HG03469 (cell line): ENCODE measurements around the gene PSMB5.

Experiments used
- ATAC-seq: cut with Tn5 transposase; IDR thresholded peaks from one replicate; pipeline ENCODE4 v1.9.1; 2021; ENCODE audit warnings: mild to moderate bottlenecking, moderate library complexity, moderate number of reproducible peaks; ENCODE audit not compliant: unreplicated experiment

Gene PSMB5

DNA sequence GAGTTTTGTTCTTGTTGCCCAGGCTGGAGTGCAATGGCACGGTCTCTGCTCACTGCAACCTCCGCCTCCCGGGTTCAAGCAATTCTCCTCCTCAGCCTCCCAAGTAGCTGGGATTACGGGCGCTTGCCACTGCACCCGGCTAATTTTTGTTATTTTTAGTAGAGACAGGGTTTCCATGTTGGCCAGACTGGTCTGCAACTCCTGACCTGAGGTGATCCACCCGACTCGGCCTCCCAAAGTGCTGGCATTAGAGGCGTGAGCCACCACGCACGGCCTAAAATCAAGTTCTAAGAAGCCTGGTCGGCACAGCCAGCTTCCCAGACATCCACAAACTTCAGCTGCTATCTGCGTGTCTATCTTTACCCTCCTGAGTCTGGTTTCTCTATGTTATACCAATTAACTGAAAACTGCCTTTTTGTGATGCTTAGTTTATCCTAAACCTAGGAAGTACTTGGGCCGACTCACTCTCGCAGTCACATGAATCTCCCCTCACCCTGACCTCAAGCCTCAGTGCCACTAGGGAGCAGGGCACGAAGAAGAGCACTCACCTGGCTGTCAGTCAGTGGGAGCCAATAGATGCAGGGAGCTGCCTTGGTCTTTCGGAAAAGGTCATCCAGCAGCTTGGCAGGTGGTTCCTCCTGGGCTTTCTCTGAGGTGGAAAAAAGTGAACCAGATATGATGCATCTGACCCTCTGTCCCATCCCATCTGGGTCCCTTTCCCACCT lies 26.0 kb upstream of the PSMB5 start:
- ATAC-seq, result no peak

DNA sequence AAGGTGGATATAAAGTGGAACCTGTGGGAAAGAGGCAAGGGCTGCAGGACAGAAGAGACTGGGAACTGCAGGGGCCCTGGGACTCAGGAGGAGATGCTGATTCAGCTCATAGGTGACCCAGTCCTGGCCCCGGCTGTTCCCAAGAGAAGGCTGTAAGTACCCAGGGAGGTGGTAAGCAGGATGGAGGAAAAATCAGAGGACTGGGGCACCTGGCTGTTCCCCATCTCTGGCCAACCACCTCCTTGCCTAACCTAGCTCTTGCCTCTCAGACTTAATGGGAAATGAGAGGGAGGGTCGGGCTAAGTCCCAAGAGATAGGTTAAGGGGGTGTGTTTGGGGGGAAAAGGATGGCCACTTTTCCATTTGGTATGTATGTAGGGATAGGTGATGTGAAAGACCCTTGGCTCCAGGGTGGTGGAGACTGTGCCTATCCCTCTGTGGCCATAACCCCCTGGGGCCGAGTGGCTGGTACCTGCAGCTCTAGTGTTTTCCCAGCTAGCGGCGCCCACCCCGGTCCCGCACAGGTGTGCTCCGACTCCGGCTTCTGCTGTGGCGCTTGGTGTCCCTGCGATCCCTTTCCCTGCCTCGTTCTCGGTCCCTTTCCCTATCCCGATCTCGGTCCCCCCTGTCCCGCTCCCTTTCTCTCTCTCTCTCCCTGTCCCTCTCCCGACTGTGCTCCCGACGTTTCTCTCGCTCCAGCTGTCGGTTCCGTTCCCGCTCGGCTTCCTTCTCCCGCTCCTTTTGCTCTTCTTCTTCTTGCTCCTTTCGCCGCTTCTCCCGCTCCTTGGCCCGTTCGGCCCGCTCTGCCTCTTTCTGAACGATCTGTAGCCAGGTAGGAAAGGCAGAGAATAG lies 24.2 kb upstream of the PSMB5 start:
- no peak for ATAC-seq

DNA sequence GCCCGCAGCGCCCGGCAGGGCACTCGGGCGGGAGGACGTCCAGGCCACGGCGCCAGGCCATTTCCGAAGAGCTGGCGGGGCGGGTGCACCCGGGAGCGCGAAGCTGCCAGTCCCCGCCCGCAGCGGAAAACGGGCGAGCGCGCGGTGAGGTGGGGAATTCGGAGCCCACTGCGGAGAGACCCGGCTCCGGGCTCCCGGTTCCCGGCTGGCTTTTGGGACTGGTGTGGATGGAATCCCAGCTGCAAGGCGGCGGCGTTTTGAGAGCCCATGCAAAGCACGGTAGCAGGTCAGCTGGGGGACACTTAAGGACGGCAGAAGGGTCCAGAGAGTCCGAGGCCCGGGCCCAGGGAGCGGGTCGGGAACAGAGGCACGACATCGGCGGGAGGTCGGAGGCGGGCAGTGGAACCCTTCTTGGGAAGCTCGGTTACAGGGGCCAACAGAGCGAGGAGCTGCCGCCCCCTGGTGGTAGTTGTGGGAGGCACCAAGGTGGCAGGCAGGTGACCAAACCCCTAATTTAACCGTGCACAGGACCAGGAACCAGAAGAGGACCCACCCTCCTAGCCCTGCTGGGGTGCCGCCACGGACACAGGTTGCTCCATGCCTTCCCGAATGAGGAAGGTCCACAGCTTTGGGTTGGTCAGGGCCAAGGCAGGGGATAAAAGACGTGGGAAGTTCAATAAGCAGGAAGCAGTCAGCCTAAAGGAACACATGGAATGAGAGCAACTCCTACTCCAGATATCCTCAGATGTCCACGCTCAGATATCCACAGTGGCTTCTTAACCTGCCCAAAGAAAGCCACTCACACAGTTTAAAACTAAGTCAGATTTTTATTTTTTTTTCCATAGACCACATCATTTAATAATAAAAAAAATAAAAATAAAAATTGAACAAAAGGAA lies 23.3 kb upstream of the PSMB5 start:
- ATAC-seq, result peak; percentile 39

DNA sequence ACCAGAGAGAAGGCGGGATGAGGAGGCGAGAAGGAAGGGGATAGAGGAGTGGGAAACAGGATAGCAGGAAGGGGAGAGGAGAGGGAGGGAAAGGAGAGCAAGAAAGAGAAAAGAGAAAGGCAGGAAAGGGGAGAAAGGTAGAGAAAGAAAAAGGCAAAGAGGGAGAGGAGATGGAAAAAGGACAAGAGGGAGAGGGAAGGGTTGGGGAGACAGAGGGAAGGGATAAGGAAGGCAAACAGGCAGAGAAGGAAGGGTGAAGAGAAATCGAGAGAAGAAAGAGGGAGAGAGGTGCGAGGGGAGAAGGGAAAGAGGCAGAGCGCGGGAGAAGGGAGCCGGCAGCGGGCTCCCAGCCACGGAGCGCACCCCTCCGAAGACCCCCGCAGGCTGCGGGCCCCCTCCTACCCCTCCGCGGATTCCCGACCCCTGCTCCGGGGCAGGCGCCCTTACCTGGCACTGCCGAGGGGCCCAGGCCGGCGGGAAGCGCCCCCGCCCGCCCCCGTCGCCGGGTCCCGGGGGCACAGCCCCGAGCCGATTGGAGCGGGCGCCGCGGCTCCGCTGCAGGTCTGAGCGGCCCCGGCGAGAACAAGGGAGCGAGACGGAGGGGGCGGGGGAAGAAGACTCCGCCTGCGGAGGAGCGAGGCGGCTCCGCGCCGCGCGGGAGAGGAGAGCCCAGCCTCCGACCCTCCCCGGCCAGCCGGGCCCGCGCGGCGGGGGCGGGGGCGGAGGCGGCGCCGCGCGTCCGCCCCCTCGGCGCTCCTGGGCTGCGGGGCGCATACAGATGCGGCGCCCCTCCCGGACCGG lies 22.5 kb upstream of the PSMB5 start, which contains the start of gene CDH24:
Gene CDH24, minus strand, starts transcription at position 565 of the 801 bp plus-strand sequence. CDS start 1,787 bp downstream, outside the sequence.
- ATAC-seq, result no peak

DNA sequence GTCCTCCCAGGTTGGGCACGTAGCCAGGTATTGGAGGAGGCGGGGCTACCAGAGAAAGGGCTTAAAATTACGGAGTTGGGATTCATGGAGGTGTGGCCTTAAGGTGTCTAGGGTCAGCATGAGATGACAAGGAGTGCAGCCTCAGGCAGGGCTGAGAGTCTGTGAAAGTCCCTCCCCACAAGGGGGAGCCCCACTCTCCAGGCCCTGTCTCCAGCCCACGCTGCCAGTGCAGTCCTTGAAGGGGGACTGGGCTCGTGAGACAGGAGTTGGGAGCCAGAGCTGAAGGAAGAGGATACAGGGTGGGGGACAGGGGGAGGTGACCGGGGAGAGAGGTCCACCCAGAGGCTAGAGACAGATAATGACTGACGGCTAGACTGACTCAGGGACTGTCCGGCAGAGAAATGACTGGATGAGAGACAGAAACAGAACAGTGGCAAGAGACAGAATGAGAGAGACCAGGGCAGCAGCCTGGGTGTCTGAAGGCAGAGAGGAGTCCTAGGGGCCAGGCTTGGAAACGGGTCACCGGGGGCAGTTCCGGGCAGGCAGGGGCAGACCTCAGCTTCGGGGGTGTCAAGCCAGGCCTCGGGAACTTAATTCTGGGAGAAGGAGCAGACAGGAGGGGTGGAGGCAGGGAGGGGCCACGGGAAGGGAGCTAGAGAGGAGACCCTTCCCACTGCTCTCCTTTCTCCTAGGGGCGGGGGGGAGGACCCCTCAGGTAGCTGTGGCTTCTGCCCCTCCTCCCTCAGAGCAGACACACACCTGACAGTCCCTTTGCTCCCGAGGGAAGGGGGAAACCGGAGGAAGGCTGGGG lies 21.6 kb upstream of the PSMB5 start:
- peak; percentile 40 for ATAC-seq

DNA sequence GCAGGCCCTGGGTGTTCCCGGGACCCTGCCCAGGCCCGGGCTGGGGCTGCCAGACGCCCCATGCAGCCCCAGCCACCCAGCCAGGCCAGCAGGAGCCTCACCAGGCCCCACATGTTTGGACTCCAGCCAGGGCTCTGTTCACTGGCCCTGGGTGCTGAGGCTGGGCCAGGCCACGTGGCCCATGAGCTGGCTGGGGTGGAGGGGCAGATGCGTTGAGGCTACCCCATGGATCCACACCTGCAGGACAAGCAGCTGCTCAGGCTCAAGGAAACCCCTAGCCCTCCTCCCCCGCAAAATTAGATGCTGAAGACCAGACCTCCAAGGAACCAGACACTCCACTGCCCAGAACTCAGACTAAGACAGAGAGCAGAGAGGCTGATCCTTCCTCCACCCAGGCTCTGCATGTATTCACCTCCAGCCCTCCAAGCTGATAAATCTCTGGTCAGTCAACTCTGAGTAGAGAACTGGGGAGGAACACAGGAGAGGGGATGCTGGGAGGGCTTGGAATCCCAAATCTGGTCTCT lies 21.0 kb upstream of the PSMB5 start:
- ATAC-seq, result no peak

DNA sequence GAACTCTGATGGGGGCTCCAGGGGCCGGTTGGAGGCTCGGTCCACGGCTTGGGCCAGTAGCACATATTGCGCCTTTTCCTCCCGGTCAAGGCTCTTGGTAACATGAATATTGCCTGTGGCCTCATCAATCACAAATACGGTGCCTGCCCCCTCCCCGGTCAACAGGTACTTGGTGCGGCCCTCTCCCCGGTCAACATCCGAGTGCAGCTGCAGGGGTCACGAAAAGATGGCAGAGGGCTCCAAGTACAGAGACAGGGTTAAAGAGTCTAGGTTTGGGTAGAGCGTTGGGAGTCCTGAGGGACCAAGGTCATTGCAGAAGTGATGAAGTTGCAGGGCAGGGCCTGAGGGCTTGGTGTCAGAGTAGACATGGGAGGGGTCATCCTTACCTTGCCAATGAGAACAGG lies 20.4 kb upstream of the PSMB5 start:
- no peak for ATAC-seq

DNA sequence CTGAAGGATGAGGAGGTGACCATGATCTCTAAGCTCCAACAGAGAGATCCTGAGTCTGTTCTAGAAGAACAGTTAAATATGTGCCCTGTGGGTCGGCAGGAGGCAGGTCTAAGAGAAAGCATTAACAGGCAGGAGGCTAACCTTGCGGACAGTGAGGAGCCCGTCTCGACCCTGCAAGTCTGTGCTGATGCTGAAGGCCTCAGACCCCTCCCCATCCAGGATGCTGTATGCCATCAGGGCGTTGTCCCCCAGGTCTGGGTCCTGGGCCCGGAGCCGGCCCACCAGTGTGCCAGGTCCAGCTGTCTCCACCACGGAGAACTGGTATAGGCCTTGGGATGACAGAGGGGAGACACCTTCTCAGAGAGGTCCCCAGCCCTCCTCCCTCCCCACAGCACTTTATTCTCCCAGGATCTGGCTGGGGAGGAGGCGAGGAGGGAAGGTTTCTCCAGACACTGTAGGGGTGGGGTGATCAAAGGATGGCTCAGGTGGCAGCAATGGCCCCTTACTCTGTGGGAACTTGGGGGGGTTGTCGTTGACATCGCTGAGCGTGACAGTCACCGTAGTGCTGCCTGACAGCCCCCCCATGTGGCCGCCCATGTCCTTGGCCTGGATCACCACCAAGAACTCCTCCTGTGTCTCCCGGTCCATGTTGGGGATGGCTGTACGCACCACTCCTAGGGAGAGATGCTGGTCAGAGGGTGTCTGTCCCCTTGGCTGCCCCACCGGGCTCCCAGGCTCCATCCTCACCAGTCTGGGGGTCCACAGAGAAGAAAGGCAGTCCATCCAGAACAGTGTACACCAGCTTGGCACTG lies 19.5 kb upstream of the PSMB5 start:
- no peak for ATAC-seq

DNA sequence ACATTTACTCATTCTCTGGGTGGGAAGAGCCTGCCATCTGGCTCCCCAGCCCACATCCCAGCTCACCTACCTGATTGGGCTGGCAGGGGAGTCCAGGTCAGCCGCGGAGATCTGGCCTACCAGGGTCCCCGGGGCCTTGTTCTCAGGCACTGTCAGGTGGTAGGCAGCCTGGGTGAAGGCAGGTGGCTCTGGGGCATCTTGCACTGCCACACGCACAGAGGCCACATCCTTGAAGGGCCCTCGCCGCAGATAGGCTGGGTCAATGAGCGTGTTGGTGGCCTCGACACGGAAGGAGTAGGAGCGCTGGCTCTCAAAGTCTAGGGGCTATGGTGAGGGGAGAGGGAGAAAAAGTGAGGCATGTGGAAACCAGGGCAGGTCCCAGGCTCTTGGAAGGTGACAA lies 18.7 kb upstream of the PSMB5 start:
- ATAC-seq, result no peak

DNA sequence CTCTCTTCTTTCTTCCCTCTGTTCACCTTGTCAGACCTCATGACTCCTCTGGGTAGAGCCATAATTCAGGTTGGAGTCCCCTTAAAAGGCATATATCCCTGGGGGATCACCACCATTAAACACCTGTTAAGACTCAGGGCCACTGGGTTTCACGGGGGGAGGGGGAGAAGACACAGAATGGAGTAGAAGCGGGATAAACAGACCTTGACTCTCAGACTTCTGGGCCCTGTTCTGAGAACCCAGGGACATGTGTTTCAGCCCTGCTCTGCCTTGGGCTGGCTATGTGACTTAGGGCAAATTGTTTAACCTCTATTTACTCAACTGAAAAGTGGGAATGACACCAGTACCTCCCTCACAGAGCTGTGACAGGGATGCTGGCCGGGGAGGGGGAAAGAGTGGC lies 18.0 kb upstream of the PSMB5 start:
- ATAC-seq, result no peak

DNA sequence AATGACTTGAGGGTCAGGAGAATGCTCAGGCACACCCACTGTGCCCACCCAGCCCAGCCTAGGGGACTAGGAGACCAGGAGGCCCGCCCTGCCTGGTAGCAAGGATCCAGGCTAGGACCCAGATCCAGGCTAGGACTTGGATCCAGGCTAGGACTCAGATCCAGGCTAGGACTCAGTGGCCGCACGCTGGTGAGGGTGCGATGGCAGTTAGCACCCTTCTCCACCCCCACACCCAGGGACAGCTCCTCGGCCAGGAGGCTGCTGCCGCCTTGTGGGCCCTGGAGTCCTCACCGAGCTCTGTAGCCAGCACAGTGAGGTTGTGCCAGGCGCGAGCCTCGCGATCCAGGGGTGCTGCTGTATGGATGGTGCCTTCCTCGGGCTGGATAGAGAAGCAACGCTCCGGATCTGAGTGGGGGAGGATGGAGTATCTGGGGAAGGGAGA lies 17.5 kb upstream of the PSMB5 start:
- no peak for ATAC-seq

DNA sequence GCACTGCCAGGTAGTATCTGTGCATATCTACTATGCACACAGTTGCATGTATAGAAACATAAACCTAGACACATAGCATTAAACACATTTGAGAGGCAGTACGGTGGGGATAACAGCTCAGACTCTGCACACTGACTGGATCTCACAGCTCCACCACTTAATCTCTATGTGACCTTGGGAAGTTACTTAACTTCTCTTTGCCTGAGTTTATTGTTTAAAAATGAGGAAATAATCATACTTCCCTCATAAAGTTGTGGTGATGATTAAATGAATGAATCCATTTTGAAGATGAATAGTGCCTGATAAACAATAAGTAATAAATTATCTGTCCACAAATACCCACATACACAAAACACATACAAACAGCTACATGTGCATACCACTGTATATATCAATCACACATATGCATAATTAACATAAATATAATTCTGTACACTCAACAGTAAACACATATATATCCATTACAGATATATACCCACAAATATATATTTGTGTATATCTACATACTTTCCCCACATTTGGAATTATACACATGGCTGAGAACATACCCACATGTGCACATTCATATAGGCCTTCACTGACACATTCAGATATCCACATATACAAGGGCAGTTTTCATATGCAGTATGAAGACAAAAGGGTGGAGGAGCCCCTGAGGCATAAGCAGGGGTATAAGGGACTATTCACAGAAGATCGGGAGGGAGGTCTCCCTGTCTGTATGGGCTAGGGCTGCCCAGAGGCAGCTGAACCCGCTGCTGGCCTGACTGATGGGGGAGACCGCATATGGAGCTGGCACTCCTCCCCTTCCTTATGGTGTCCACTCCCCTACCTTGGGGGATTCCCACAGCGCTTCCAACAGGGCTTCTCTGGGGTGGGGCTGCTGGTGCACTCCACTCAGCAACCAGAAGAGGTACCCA lies 16.7 kb upstream of the PSMB5 start:
- ATAC-seq, result no peak

DNA sequence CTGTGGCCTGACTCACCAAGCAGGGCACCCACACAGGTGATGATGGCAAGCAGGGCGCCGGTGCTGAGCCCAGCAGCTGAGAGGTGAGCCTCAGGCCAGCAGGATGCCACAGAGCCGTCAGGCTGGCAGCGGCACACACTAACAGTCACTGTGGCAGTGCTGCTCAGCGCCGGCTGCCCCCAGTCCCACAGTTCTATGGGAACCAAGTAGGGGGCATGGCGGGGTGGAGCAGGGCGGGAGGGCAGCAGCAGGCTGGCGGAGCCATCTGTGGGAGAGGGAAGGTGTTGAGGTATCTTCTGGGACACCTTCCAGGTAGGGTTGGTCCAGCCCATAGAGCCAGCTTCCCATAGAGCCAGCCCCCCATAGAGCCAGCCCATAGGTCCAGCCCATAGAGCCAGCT lies 14.3 kb upstream of the PSMB5 start:
- ATAC-seq, result no peak

DNA sequence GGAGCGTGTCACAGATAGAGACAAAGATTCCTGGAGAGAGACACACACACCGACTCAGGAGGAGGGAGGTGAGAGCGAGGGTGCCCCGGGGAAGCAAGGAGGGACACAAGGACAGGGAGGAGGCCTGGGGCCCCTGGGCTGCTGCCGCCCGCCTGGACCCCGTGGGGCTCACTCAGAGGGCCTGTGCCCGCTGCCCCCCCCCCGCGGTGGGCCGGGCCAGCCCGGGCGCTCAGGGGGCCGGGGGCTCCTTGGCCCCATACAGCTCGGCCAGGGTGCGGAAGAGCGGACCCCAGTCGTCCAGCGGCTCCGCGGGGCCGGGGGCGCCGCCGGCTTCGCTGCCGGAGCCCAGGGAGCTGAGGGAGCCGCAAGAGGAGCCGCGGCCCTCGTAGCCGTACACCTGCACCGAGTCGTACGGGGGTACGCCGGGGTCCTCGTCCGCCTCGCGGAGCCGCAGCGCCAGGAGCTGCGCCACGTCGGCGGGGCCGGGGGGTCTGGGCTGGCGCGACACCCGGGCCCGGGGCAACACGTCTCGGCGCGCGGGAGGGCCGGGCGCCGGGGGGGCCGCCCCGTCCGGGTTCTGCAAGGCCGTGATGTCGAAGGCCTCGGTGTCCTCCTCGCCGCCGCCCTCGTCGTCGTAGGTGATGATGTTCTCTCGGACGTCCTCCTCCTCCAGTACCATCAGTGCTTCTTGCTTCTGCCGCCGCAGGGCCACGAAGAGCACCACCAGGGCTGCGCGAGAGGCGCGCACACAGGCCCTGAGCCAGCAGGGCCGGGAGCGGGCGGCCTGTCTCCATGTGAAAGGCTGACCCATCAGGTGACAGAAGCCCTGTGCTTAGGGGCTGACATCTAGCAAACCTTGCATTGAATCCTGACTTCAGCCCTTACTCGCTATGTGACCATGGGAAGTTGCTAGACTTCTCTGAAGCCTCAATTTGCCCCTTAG lies 13.3 kb upstream of the PSMB5 start:
- ATAC-seq, result no peak

DNA sequence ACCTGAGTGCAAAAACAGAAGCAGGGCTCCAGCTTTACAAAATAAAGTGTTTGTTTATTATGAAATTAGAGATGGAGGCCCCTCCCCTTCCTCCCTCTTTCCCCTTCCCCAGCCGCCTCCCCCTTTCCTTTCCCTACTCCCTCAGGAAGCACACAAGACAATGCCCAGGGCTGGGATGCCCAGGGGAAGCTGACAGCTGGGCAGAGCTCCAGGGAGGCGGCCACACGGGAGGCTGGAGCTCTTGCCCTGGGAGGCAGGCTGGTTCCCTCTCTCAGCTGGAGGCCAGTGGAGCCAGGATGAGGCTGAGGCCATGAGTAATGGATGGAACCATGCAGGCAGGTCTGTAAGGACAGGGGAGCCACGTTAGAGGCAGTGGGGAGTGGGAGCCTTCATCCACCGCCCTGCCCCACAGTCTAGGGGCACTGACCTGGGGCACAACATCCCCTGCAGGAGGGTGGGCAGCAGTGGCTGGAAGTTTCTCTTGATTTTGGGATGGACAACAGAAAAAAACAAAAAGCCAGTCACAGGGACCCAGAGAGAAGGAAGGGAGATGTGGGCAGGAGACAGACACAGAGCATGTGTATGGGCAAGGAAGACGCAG lies 12.4 kb upstream of the PSMB5 start:
- no peak for ATAC-seq
